OCI-LY7 (cell line): ENCODE data around the gene NRN1. TPM values are rescaled to one million over a fixed set of nuclear protein-coding genes. Genes with fewer than 3 reads are reported as not detected.
"Not testable (repeated sequence)": the region's sequence is repeated elsewhere in the genome, so short reads cannot be mapped to it uniquely, and the experiment has no call there.

Experiments
- BruUV-seq: library from RNA; stranded (reverse); fragments of 400-500 nt; replicated peaks from 2 replicates; lab custom pipeline; 2021; lab: Mats Ljungman, UMichigan
- CTCF ChIA-PET: fragments of 300-600 bp; sonication (Branson Sonifier 250); formaldehyde crosslinking; loops from one replicate; lab custom pipeline; 2022; ENCODE audit warnings: antibody characterized with exemption; ENCODE audit not compliant: unreplicated experiment; lab: Charles Lee
- POLR2A ChIA-PET: fragments of 300-600 bp; sonication (Branson Sonifier 250); formaldehyde crosslinking; loops from one replicate; lab custom pipeline; 2022; ENCODE audit warnings: antibody characterized with exemption; lab: Charles Lee
- DNase-seq: peaks from one replicate; pipeline ENCODE4 v3.0.0-alpha.2; 2015; ENCODE audit warnings: low spot score
- H2AFZ ChIP-seq: fragments of 200-600 bp; sonication (generic), shearing (Covaris generic); 2 replicates; pipeline ENCODE4 v1.6.1; 2014; ENCODE audit warnings: mild to moderate bottlenecking, antibody characterized with exemption, low read length, moderate library complexity
- H3K27ac ChIP-seq: fragments of 200-600 bp; sonication (generic); 2 replicates; pipeline ENCODE4 v1.5.1; 2014; ENCODE audit warnings: mixed run types, low read depth, mild to moderate bottlenecking, moderate library complexity, low read length, inconsistent platforms; ENCODE audit not compliant: poor library complexity, severe bottlenecking
- H3K36me3 ChIP-seq: fragments of 200-600 bp; sonication (generic); 2 replicates; pipeline ENCODE4 v1.6.1; 2014; ENCODE audit warnings: mild to moderate bottlenecking, antibody characterized with exemption, low read length, moderate library complexity, mixed read lengths; ENCODE audit not compliant: insufficient read depth
- H3K4me1 ChIP-seq: fragments of 200-600 bp; sonication (generic); 2 replicates; pipeline ENCODE4 v1.5.1; 2014; ENCODE audit warnings: mild to moderate bottlenecking, low read length; ENCODE audit not compliant: insufficient read depth, poor library complexity, severe bottlenecking
- H3K4me2 ChIP-seq: fragments of 200-600 bp; sonication (generic); 2 replicates; pipeline ENCODE4 v1.6.1; 2014; ENCODE audit warnings: mild to moderate bottlenecking, low read length
- H3K4me3 ChIP-seq: fragments of 200-600 bp; sonication (generic); 2 replicates; pipeline ENCODE4 v1.5.1; 2014; ENCODE audit warnings: mild to moderate bottlenecking, low read depth, low read length; ENCODE audit not compliant: poor library complexity, severe bottlenecking
- H3K79me2 ChIP-seq: fragments of 200-600 bp; sonication (generic); 2 replicates; pipeline ENCODE4 v1.6.1; 2016; ENCODE audit warnings: low read depth, mild to moderate bottlenecking, low read length, moderate library complexity, mixed read lengths; ENCODE audit not compliant: insufficient read depth
- H3K9me2 ChIP-seq: fragments of 200-600 bp; sonication (generic); 2 replicates; pipeline ENCODE4 v1.6.1; 2016; ENCODE audit warnings: mild to moderate bottlenecking, low read length, mixed read lengths; ENCODE audit not compliant: insufficient read depth
- H3K9me3 ChIP-seq: fragments of 200-600 bp; sonication (generic); 2 replicates; pipeline ENCODE4 v1.6.1; 2014; ENCODE audit warnings: mild to moderate bottlenecking, mixed run types, low read length, mixed read lengths
- H4K20me1 ChIP-seq: fragments of 200-600 bp; sonication (generic); 2 replicates; pipeline ENCODE4 v1.6.1; 2014; ENCODE audit warnings: mild to moderate bottlenecking, antibody characterized with exemption, low read length, moderate library complexity, mixed read lengths; ENCODE audit not compliant: insufficient read depth
- EZH2phosphoT487 ChIP-seq: fragments of 200-600 bp; sonication (generic); IDR thresholded peaks from 2 replicates; pipeline ENCODE4 v1.6.1; 2018; ENCODE audit warnings: low read depth, borderline replicate concordance, mild to moderate bottlenecking, mixed run types, antibody characterized with exemption, low read length, moderate library complexity, mixed read lengths
- intact Hi-C: fragments of 100-400 bp; cut with micrococcal nuclease; formaldehyde crosslinking; loops from one replicate; pipeline ENCODE4 v1.10.0; 2022; ENCODE audit not compliant: unreplicated experiment
- total RNA-seq, 2 experiments: library from RNA; depleted of rRNA in 1 of 2; stranded (reverse); fragments of >200 nt in 1 of 2; shearing (Covaris generic) in 1 of 2; gene quantifications; 2 replicates each; pipeline ENCODE4 v1.2.3, GENCODE V29; 2014 to 2022
- TF ChIP-seq, protein P1 (sequence below): fragments of 200-600 bp; sonication (generic); conservative IDR thresholded peaks from 2 replicates; pipeline ENCODE4 v1.5.1; 2014; ENCODE audit warnings: mild to moderate bottlenecking, antibody characterized with exemption, low read length, moderate library complexity, mixed read lengths

NRN1 gene
- total RNA-seq, 2 experiments from 2014 or later: 6.4 to 24.8 TPM

DNA sequence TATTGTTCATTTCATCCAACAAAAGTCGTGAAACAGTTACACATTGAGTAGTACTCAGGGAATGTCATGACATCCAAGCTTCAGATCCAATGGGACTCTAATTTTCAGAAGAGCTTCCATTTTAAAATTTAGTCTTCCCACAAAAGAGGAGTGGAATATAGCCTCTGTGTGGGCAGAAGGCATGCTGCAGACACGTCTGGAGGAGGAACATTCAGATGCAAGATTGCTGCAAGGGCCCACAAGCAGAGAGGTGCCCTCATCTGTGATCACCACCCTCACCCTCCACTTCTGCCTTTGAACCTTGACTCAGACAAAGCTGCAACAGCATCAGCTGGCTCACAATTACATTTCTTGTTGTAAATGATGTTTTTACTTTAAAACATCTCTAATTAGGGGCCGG lies 29.9 kb downstream of the NRN1 start:
- ChIA-PET POLR2A (interaction anchor here (0.7 kb wide), 1 partner anchor 20 kb away, joined by 3 read pairs; no protein-coding TSS in a partner anchor), CTCF (no interaction called here)
- H3K79me2 ChIP-seq: no peaks in the 10 kb centered on the region
- no peaks in the 10 kb centered on the region for H3K36me3 ChIP-seq
- H3K4me1 ChIP-seq: no peaks in the 10 kb centered on the region
- no TSS peak for BruUV-seq
- no peak overlapping the region for H3K4me2 ChIP-seq
- H2AFZ ChIP-seq: no peak overlapping the region
- H3K9me3 ChIP-seq: no peaks in the 10 kb centered on the region
- H3K4me3 ChIP-seq: no peak overlapping the region
- H4K20me1 ChIP-seq: no peaks in the 10 kb centered on the region
- no peaks in the 10 kb centered on the region for H3K9me2 ChIP-seq
- intact Hi-C loops: no loop called here
- H3K27ac ChIP-seq: no peak overlapping the region
- DNase-seq: no peak
- TF ChIP-seq EZH2phosphoT487: no peak
- TF ChIP-seq, protein P1, sequence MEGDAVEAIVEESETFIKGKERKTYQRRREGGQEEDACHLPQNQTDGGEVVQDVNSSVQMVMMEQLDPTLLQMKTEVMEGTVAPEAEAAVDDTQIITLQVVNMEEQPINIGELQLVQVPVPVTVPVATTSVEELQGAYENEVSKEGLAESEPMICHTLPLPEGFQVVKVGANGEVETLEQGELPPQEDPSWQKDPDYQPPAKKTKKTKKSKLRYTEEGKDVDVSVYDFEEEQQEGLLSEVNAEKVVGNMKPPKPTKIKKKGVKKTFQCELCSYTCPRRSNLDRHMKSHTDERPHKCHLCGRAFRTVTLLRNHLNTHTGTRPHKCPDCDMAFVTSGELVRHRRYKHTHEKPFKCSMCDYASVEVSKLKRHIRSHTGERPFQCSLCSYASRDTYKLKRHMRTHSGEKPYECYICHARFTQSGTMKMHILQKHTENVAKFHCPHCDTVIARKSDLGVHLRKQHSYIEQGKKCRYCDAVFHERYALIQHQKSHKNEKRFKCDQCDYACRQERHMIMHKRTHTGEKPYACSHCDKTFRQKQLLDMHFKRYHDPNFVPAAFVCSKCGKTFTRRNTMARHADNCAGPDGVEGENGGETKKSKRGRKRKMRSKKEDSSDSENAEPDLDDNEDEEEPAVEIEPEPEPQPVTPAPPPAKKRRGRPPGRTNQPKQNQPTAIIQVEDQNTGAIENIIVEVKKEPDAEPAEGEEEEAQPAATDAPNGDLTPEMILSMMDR: no peak

DNA sequence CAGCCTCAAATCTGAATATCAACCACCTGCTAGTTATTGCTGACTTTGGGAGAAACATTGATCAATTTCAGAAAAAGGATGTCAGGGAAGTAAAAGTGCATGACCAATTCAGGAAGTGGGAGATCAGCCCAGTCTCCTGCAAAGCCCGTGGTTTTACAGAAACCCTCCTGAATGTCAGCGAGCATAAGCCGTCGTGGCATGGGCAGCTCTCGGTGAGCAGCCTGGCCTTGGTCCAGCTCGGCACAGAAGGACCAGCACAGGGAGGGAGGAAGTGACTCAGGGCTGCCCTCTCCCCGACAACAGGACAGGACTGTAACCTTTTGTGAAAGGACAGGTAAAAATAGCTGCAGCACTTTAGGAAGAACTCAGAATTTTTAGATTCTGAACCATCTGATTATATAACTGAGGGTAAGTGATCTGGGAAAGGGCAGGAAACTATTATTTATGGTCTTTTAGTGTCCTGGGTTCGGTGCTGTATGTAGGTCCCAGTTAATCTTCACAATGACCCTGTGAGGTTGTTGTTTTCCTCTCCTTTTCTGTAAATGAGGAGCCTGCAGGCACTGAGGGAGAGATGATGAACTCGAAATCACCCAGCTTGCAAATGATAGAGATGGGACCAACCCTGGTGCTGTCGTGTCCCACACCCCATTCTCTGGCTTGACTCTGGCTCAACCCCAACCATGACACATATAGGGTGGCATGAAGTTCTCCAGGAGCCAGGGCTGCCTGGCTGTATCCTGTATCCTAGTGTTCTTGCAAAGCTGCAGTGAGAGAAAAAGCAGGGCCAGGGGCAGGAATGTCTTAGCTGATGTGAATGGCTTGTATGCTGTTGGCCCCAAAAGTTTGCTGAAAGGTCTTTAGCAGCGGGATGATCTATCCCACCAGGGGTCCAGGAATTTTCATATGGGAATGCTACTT lies 37.6 kb downstream of the NRN1 start:
- ChIA-PET POLR2A (no interaction called here), CTCF (no interaction called here)
- Histone ChIP-seq H3K4me2 (no peak overlapping the region), H3K4me1 (no peaks in the 10 kb centered on the region), H3K4me3 (no peak overlapping the region), H2AFZ (no peak overlapping the region), H3K9me3 (no peaks in the 10 kb centered on the region), H3K36me3 (no peaks in the 10 kb centered on the region), H4K20me1 (no peaks in the 10 kb centered on the region), H3K79me2 (no peaks in the 10 kb centered on the region), H3K9me2 (no peaks in the 10 kb centered on the region), H3K27ac (no peak overlapping the region)
- DNase-seq: no peak
- BruUV-seq: no TSS peak
- intact Hi-C loops: no loop called here
- TF ChIP-seq EZH2phosphoT487: no peak
- TF ChIP-seq, protein P1: no peak

DNA sequence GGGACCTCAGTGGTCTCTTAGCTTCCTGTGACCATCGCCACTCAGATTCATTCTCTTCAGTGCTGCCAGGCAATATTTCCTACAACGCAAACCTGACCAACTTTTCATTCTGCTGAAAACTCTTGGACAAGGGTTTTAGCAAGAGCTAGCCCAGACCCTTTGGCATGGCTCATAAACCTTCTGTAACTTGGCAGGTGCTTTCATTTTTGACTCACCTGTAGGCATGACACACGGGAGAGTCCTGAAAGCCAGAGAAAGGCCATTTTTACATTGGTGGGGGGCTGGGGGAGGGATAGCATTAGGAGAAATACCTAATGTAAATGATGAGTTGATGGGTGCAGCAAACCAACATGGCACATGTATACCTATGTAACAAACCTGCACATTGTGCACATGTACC lies 38.7 kb downstream of the NRN1 start:
- H3K36me3 ChIP-seq, intact Hi-C loops, H3K4me3 ChIP-seq, H3K4me2 ChIP-seq, H3K79me2 ChIP-seq, H2AFZ ChIP-seq, CTCF ChIA-PET, H4K20me1 ChIP-seq, H3K4me1 ChIP-seq, H3K27ac ChIP-seq, BruUV-seq, H3K9me2 ChIP-seq, H3K9me3 ChIP-seq, DNase-seq: not testable (repeated sequence)
- POLR2A ChIA-PET: interaction anchor here (1.1 kb wide), 1 partner anchor 11 kb away, joined by 3 read pairs; no protein-coding TSS in a partner anchor
